Cardiac fibroblast (primary cell): ENCODE results near the gene PTRHD1.

Source experiments
- DNase-seq, 2 donors: peaks; one replicate each; pipeline versions ENCODE4 v3.0.0 to v3.0.0-alpha.2; 2010; ENCODE audit warnings: low read depth in 2 of 2
- H3K4me3 ChIP-seq, 2 donors: replicated peaks in 1 of 2; 1 replicate in 1 of 2; 2 replicates in 1 of 2; pipeline ENCODE4 v1.5.1; 2011; ENCODE audit warnings: low read depth in 2 of 2, low read length in 2 of 2, mild to moderate bottlenecking in 2 of 2, moderate library complexity in 1 of 2
- TF ChIP-seq, protein P1 (sequence below): IDR thresholded peaks from one replicate; pipeline ENCODE4 v1.5.1; 2011; ENCODE audit warnings: low read depth, mild to moderate bottlenecking, low read length, inconsistent platforms

PTRHD1 gene

GRCh38 chr2:24818721-24819167 lies 25.6 kb upstream of the PTRHD1 start:
- DNase-seq: peak in 1 of 2 donors; percentile 42
- TF ChIP-seq, protein P1, sequence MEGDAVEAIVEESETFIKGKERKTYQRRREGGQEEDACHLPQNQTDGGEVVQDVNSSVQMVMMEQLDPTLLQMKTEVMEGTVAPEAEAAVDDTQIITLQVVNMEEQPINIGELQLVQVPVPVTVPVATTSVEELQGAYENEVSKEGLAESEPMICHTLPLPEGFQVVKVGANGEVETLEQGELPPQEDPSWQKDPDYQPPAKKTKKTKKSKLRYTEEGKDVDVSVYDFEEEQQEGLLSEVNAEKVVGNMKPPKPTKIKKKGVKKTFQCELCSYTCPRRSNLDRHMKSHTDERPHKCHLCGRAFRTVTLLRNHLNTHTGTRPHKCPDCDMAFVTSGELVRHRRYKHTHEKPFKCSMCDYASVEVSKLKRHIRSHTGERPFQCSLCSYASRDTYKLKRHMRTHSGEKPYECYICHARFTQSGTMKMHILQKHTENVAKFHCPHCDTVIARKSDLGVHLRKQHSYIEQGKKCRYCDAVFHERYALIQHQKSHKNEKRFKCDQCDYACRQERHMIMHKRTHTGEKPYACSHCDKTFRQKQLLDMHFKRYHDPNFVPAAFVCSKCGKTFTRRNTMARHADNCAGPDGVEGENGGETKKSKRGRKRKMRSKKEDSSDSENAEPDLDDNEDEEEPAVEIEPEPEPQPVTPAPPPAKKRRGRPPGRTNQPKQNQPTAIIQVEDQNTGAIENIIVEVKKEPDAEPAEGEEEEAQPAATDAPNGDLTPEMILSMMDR: no peak
- no peak overlapping the region for H3K4me3 ChIP-seq

GRCh38 chr2:24816884-24817283 lies 23.7 kb upstream of the PTRHD1 start:
- TF ChIP-seq, protein P1: no peak
- no peak overlapping the region for H3K4me3 ChIP-seq
- peak; percentile 85 to 87 for DNase-seq

DNA sequence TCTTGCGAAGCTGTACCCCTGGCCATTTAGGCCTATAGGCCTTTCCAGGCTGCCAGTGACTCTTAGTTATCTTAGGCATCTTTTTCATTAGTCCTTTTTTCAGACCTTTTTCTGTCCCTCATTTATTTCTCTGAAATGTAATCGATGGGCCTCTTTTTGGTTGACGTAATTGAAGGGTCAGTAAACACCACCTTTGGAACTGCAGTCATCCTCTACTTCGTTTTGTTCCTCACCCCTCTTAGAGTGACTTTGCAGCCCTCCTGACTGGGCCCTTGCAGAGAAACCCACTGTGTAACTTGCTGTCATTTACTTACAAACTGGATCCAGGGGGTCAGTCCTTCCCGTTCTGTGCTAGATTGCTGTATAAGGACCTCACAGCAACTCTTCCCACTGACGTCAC lies 23.2 kb upstream of the PTRHD1 start:
- DNase-seq: no peak
- no peak overlapping the region for H3K4me3 ChIP-seq
- TF ChIP-seq, protein P1: no peak

DNA sequence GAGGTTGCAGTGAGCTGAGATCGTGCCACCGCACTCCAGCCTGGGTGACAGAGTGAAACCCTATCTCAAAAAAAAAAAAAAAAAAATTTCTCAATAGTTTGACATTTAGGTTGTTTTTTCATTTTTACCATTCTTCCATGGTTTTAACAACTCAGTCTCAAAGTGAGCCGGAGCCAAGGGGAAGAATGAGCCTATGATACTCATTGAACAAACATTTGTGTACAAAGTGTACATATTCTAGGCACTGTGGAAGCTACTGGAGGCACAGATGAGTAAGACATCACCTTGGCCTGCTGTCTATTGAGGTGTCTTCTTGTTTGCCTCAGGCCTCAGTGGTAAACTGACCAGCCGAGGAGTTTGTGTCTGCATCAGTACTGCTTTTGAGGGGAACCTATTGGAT lies 22.0 kb upstream of the PTRHD1 start:
- DNase-seq: no peak
- TF ChIP-seq, protein P1: no peak
- no peak overlapping the region for H3K4me3 ChIP-seq

- TF ChIP-seq, protein P1: no peak
- H3K4me3 ChIP-seq: no peak overlapping the region
- no peak for DNase-seq
Observed at GRCh38 chr2:24814516-24814915, 21.3 kb upstream of the PTRHD1 start.

DNA sequence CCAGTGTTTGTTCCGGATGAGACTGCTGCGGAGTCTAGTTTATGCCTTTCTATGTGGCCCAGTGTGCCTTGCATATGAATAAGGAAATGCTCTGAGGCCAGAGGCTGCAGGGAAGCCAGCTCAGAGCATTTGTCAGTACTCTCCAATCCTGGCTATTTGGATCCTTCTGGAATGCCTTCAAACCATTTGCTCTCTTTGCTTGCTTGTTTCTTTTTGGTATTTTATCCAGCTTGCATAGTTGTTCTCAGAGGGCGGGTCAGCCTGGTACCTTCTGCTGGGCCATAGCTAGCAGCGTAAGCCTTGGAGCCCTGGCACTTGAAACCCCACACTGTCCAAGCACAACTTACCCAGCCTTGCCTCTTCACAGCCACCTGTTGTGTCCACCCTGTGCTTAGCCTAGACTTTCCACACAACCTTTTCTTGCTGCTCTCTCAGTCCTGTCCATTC lies 20.5 kb upstream of the PTRHD1 start:
- no peak for DNase-seq
- no peak overlapping the region for H3K4me3 ChIP-seq
- TF ChIP-seq, protein P1: no peak
